ENCODE results near the gene MCM6. TPM values are rescaled to one million over a fixed set of nuclear protein-coding genes. Genes with fewer than 3 reads are reported as not detected.

MCM6 gene
- total and polyA plus RNA-seq, 2 experiments from 2014 or later: 74.7 to 133 TPM

- TF ChIP-seq ZNF462 (CRISPR knock-in tag; IDR thresholded peaks at IDR 0.05) (no peak), NANOG (IDR thresholded peaks at IDR 0.05; ENCODE audit: borderline replicate concordance) (no peak), REST (IDR thresholded peaks at IDR 0.05; ENCODE audit: unreplicated experiment) (no peak)
Measured at GRCh38 chr2:135839713-135840112, 36.5 kb downstream of the MCM6 start (continued).

DNA sequence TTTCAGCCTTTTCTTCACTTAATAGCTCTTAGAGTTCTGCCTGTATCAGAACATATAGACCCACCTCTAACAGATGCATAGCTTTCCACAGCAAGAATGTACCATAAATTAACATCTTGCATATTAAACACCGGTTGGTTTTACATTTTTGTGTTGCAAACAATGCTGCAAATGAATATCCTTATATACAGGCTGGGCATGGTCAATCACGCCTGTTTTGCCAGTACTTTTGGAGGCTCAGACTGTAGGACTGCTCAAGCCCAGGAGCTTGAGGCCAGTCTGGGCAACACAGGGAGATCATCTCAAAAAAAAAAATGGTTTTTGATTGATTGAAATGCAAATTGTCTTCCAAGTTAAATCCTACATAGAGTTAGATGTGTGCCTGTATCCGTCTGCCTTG, 37.7 kb downstream of the MCM6 start:
- no peak overlapping the region for H3K4me3 Mint-ChIP-seq
- Histone ChIP-seq H2AFZ (no peak overlapping the region), H3K9me2 (ENCODE audit: insufficient read depth) (no peaks in the 10 kb centered on the region), H4K20me1 (replicated peaks; ENCODE audit: insufficient read depth) (no peaks in the 10 kb centered on the region), H3K27me3 (ENCODE audit: insufficient read depth) (no peaks in the 10 kb centered on the region), H3K4me1 (ENCODE audit: insufficient read depth) (no peaks in the 10 kb centered on the region), H3F3A (replicated peaks; ENCODE audit: low read depth) (peaks cover 9% of the 10 kb centered on the region), H3K79me2 (replicated peaks; ENCODE audit: insufficient read depth) (no peaks in the 10 kb centered on the region), H3K36me3 (ENCODE audit: insufficient read depth) (peaks cover 20% of the 10 kb centered on the region), H3K4me3 (no peak overlapping the region), H3K27ac (ENCODE audit: low read depth) (no peak overlapping the region), H3K4me2 (no peak overlapping the region)
- H3K27ac Mint-ChIP-seq: no peak overlapping the region
- H3K9me3 Mint-ChIP-seq: no peaks in the 10 kb centered on the region
- peaks cover 2% of the 10 kb centered on the region; the same call in 1 of the 3 replicates for H3K4me1 Mint-ChIP-seq
- peaks cover 3% of the 10 kb centered on the region for H3K27me3 Mint-ChIP-seq (ENCODE audit: insufficient read depth, low read depth, poor library complexity)
- ATAC-seq (peak; percentile 35; the same call in 1 of the 3 replicates), DNase-seq (ENCODE audit: low spot score) (no peak)
- H3K36me3 Mint-ChIP-seq (ENCODE audit: low read depth): peaks cover 27% of the 10 kb centered on the region
- no peak for TF ChIP-seq CTCF (conservative IDR thresholded peaks at IDR 0.05; ENCODE audit: low read depth in 2 of 2)
- TF ChIP-seq, protein P1, sequence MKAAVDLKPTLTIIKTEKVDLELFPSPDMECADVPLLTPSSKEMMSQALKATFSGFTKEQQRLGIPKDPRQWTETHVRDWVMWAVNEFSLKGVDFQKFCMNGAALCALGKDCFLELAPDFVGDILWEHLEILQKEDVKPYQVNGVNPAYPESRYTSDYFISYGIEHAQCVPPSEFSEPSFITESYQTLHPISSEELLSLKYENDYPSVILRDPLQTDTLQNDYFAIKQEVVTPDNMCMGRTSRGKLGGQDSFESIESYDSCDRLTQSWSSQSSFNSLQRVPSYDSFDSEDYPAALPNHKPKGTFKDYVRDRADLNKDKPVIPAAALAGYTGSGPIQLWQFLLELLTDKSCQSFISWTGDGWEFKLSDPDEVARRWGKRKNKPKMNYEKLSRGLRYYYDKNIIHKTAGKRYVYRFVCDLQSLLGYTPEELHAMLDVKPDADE (IDR thresholded peaks at IDR 0.05): no peak
- TF ChIP-seq EZH2phosphoT487 (IDR thresholded peaks at IDR 0.05; ENCODE audit: unreplicated experiment): no peak
- no peak for TF ChIP-seq STAT1 (IDR thresholded peaks at IDR 0.05; ENCODE audit: unreplicated experiment)
- TF ChIP-seq ZNF331 (CRISPR knock-in tag; IDR thresholded peaks at IDR 0.05; ENCODE audit: low read depth): no peak
- no peak for TF ChIP-seq JUNB (IDR thresholded peaks at IDR 0.05; ENCODE audit: unreplicated experiment)
- no peak for TF ChIP-seq ZNF114 (CRISPR knock-in tag; IDR thresholded peaks at IDR 0.05)
